Neural cell (in vitro differentiated cells): ENCODE measurements around the gene GALNT12. TPM values are rescaled to one million over a fixed set of nuclear protein-coding genes. Genes with fewer than 3 reads are reported as not detected.

Experiments
- H2AFZ ChIP-seq: fragments of 200-600, 300-800 bp; sonication (generic), shearing (Covaris generic); 2 replicates; pipeline ENCODE4 v1.6.0; 2014; ENCODE audit warnings: low read depth, mild to moderate bottlenecking, antibody characterized with exemption, low read length, moderate library complexity
- H3F3A ChIP-seq: fragments of 200-600 bp; shearing (Covaris generic); 2 replicates; pipeline ENCODE4 v1.6.1; 2016; ENCODE audit warnings: mild to moderate bottlenecking, moderate library complexity, mixed read lengths, antibody characterized with exemption, low read length; ENCODE audit not compliant: insufficient read depth, poor library complexity, severe bottlenecking
- H3K27ac ChIP-seq: fragments of 200-600, 300-800 bp; sonication (generic), shearing (Covaris generic); 2 replicates; pipeline ENCODE4 v1.5.1; 2014; ENCODE audit warnings: mild to moderate bottlenecking, low read length, moderate library complexity
- H3K27me3 ChIP-seq: fragments of 300-800, 200-600 bp; sonication (generic), shearing (Covaris generic); 2 replicates; pipeline ENCODE4 v1.6.0; 2014; ENCODE audit warnings: mild to moderate bottlenecking, low read depth, low read length, moderate library complexity; ENCODE audit not compliant: insufficient read depth
- H3K36me3 ChIP-seq: fragments of 300-800, 200-600 bp; sonication (generic), shearing (Covaris generic); 2 replicates; pipeline ENCODE4 v1.5.1; 2014; ENCODE audit warnings: mild to moderate bottlenecking, antibody characterized with exemption, low read length, moderate library complexity; ENCODE audit not compliant: insufficient read depth
- H3K4me2 ChIP-seq: fragments of 300-800, 200-600 bp; sonication (generic), shearing (Covaris generic); 2 replicates; pipeline ENCODE4 v1.6.0; 2014; ENCODE audit warnings: mild to moderate bottlenecking, low read length
- H3K4me3 ChIP-seq: fragments of 300-800, 200-600 bp; sonication (generic), shearing (Covaris generic); 2 replicates; pipeline ENCODE4 v1.5.1; 2014; ENCODE audit warnings: mild to moderate bottlenecking, low read length, moderate library complexity
- H3K79me2 ChIP-seq: fragments of 200-600 bp; shearing (Covaris generic); replicated peaks from 2 replicates; pipeline ENCODE4 v1.6.0; 2014; ENCODE audit warnings: mild to moderate bottlenecking, low read length, moderate library complexity; ENCODE audit not compliant: insufficient read depth
- H3K9ac ChIP-seq: fragments of 300-800, 200-600 bp; sonication (generic), shearing (Covaris generic); 2 replicates; pipeline ENCODE4 v1.6.1; 2016; ENCODE audit warnings: mild to moderate bottlenecking, low read length, mixed read lengths
- H3K9me2 ChIP-seq: fragments of 200-600 bp; shearing (Covaris generic); 2 replicates; pipeline ENCODE4 v1.6.1; 2016; ENCODE audit warnings: mild to moderate bottlenecking, low read length, mixed read lengths; ENCODE audit not compliant: insufficient read depth
- H3K9me3 ChIP-seq: fragments of 200-600, 300-800 bp; sonication (generic), shearing (Covaris generic); 2 replicates; pipeline ENCODE4 v1.6.1; 2016; ENCODE audit warnings: mild to moderate bottlenecking, mixed run types, low read length, moderate library complexity, mixed read lengths
- H4K20me1 ChIP-seq: fragments of 200-600 bp; shearing (Covaris generic); 2 replicates; pipeline ENCODE4 v1.6.1; 2016; ENCODE audit warnings: mild to moderate bottlenecking, mixed run types; ENCODE audit not compliant: insufficient read depth
- EP300 ChIP-seq: fragments of 450-650 bp; conservative IDR thresholded peaks from 2 replicates; pipeline ENCODE4 v1.6.1; 2014; ENCODE audit warnings: antibody characterized with exemption, mild to moderate bottlenecking, moderate library complexity; ENCODE audit not compliant: poor library complexity, severe bottlenecking
- EZH2 ChIP-seq: fragments of 200-600, 300-800 bp; shearing (Covaris generic), sonication (generic); IDR thresholded peaks from 2 replicates; pipeline ENCODE4 v1.6.1; 2014; ENCODE audit warnings: antibody characterized with exemption, low read length, borderline replicate concordance, mild to moderate bottlenecking; ENCODE audit not compliant: insufficient read depth, poor library complexity, severe bottlenecking
- MXI1 ChIP-seq: fragments of 450-650 bp; conservative IDR thresholded peaks from 2 replicates; pipeline ENCODE4 v1.6.1; 2014; ENCODE audit warnings: antibody characterized with exemption, mild to moderate bottlenecking; ENCODE audit not compliant: poor library complexity, severe bottlenecking
- POLR2AphosphoS5 ChIP-seq: IDR thresholded peaks from 2 replicates; pipeline ENCODE4 v1.6.1; 2012
- RAD21 ChIP-seq: fragments of 450-650 bp; conservative IDR thresholded peaks from 2 replicates; pipeline ENCODE4 v1.6.1; 2014; ENCODE audit warnings: antibody characterized with exemption, mild to moderate bottlenecking, moderate library complexity
- SMC3 ChIP-seq: fragments of 450-650 bp; conservative IDR thresholded peaks from 2 replicates; pipeline ENCODE4 v1.6.1; 2014; ENCODE audit warnings: antibody characterized with exemption, mild to moderate bottlenecking, moderate library complexity; ENCODE audit not compliant: poor library complexity
- TAF1 ChIP-seq: IDR thresholded peaks from 2 replicates; pipeline ENCODE4 v1.6.1; 2012; ENCODE audit warnings: low read depth
- polyA plus RNA-seq: library from polyadenylated mRNA; depleted of rRNA; stranded (reverse); fragments of >200 nt; gene quantifications from 2 replicates; pipeline ENCODE4 v1.2.3, GENCODE V29; 2014
- TF ChIP-seq, protein P1 (sequence below): fragments of 450-650 bp; IDR thresholded peaks from 2 replicates; pipeline ENCODE4 v1.5.1; 2014; ENCODE audit warnings: antibody characterized with exemption, mild to moderate bottlenecking, moderate library complexity; ENCODE audit not compliant: poor library complexity, severe bottlenecking
- TF ChIP-seq, protein P2 (sequence below): IDR thresholded peaks from 2 replicates; pipeline ENCODE4 v1.6.1; 2012; ENCODE audit warnings: borderline replicate concordance

The GALNT12 gene
- polyA plus RNA-seq, 1 donor from 2014 or later: 8.4 TPM

DNA sequence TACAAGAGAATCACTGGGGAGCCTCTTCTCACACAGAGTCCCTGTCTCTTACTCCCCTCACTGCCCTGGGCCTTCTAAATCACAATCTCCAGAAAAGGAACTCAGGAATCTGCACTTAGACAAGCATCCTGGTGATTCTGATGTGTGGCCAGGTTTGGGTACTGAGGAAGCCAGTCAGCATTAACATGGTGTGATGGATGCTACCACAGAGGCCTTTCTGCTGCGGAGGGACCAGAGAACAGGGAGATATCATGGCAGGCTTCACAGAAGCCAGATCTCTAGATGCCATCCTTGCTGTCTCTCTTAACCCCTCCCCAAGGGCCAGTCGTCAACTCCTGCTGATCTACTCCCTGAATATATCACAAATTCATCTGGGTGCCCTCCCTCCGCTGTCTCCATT is 12.7 kb upstream of the GALNT12 start:
- H3K4me2 ChIP-seq: no peak overlapping the region
- no peaks in the 10 kb centered on the region for H3K36me3 ChIP-seq
- H4K20me1 ChIP-seq: no peaks in the 10 kb centered on the region
- H3K4me3 ChIP-seq: no peak overlapping the region
- H3K9me2 ChIP-seq: no peaks in the 10 kb centered on the region
- no peaks in the 10 kb centered on the region for H3K27me3 ChIP-seq
- H2AFZ ChIP-seq: no peak overlapping the region
- TF ChIP-seq SMC3 (no peak), TAF1 (no peak), POLR2AphosphoS5 (no peak), EZH2 (no peak), RAD21 (no peak), MXI1 (no peak), EP300 (no peak)
- TF ChIP-seq, protein P1, sequence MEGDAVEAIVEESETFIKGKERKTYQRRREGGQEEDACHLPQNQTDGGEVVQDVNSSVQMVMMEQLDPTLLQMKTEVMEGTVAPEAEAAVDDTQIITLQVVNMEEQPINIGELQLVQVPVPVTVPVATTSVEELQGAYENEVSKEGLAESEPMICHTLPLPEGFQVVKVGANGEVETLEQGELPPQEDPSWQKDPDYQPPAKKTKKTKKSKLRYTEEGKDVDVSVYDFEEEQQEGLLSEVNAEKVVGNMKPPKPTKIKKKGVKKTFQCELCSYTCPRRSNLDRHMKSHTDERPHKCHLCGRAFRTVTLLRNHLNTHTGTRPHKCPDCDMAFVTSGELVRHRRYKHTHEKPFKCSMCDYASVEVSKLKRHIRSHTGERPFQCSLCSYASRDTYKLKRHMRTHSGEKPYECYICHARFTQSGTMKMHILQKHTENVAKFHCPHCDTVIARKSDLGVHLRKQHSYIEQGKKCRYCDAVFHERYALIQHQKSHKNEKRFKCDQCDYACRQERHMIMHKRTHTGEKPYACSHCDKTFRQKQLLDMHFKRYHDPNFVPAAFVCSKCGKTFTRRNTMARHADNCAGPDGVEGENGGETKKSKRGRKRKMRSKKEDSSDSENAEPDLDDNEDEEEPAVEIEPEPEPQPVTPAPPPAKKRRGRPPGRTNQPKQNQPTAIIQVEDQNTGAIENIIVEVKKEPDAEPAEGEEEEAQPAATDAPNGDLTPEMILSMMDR: no peak
- TF ChIP-seq, protein P2, sequence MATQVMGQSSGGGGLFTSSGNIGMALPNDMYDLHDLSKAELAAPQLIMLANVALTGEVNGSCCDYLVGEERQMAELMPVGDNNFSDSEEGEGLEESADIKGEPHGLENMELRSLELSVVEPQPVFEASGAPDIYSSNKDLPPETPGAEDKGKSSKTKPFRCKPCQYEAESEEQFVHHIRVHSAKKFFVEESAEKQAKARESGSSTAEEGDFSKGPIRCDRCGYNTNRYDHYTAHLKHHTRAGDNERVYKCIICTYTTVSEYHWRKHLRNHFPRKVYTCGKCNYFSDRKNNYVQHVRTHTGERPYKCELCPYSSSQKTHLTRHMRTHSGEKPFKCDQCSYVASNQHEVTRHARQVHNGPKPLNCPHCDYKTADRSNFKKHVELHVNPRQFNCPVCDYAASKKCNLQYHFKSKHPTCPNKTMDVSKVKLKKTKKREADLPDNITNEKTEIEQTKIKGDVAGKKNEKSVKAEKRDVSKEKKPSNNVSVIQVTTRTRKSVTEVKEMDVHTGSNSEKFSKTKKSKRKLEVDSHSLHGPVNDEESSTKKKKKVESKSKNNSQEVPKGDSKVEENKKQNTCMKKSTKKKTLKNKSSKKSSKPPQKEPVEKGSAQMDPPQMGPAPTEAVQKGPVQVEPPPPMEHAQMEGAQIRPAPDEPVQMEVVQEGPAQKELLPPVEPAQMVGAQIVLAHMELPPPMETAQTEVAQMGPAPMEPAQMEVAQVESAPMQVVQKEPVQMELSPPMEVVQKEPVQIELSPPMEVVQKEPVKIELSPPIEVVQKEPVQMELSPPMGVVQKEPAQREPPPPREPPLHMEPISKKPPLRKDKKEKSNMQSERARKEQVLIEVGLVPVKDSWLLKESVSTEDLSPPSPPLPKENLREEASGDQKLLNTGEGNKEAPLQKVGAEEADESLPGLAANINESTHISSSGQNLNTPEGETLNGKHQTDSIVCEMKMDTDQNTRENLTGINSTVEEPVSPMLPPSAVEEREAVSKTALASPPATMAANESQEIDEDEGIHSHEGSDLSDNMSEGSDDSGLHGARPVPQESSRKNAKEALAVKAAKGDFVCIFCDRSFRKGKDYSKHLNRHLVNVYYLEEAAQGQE: no peak
- H3K9me3 ChIP-seq: no peaks in the 10 kb centered on the region
- no peak overlapping the region for H3K9ac ChIP-seq
- H3K27ac ChIP-seq: no peak overlapping the region
- no peaks in the 10 kb centered on the region for H3F3A ChIP-seq
- H3K79me2 ChIP-seq: no peaks in the 10 kb centered on the region

DNA sequence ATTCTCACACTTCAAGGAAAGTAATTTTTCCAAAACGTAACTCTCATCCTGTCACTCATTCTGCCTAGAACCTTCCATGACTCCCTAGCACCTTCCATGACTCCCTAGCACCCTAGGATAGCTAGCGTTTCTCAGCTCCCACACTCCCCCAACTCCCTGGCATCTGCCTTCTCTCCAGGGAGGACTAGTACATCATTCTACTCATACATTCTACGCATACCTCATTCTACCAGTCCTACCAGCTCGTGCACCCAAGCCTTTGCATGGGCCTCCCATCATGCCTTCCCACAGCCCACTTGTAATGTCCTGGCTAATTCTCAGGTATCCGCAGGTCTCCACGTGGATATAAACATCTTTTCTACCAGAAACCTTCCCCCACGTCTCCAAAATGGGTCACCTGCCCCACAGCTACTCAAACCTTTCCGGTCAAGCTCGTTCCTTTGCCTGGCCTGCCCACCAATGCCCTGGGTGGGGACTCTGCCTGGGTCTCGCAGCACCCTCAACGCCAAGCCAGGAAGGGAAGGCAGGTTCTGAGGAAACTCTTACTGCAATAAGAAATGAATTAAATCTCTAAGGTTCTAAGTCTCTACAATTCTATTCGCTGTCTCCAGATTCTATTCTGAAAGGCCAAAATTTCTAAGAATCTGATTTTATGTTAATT is 12.0 kb upstream of the GALNT12 start:
- Histone ChIP-seq H4K20me1 (no peaks in the 10 kb centered on the region), H2AFZ (no peak overlapping the region), H3K79me2 (no peaks in the 10 kb centered on the region), H3K9me2 (no peaks in the 10 kb centered on the region), H3K4me2 (peak overlapping the region; percentile 65), H3K9ac (peak overlapping the region; percentile 50), H3K27ac (no peak overlapping the region), H3K4me3 (peak overlapping the region; percentile 72), H3K9me3 (no peaks in the 10 kb centered on the region), H3K36me3 (no peaks in the 10 kb centered on the region), H3F3A (no peaks in the 10 kb centered on the region), H3K27me3 (no peaks in the 10 kb centered on the region)
- TF ChIP-seq MXI1: no peak
- TF ChIP-seq, protein P1: no peak
- TF ChIP-seq TAF1: no peak
- TF ChIP-seq SMC3: no peak
- TF ChIP-seq POLR2AphosphoS5: no peak
- TF ChIP-seq EZH2: no peak
- TF ChIP-seq RAD21: no peak
- no peak for TF ChIP-seq EP300
- TF ChIP-seq, protein P2: no peak
